Esophagus squamous epithelium (tissue), 5 donors: ENCODE measurements around the gene PLEKHG1. TPM values are rescaled to one million over a fixed set of nuclear protein-coding genes. Genes with fewer than 3 reads are reported as not detected.

Experiments
- DNase-seq: peaks from one replicate; lab custom pipeline; 2025; lab: John Stamatoyannopoulos, UW
- H3K27ac ChIP-seq, 4 donors: fragments of 200-600 bp; sonication (generic); one replicate each; pipeline ENCODE4 v1.5.1; 2016 to 2019; ENCODE audit warnings: mild to moderate bottlenecking in 1 of 4
- H3K27me3 ChIP-seq, 4 donors: fragments of 200-600 bp; sonication (generic); 1 replicate in 3 of 4; 2 replicates in 1 of 4; pipeline versions ENCODE4 v1.5.1 to v1.6.0; 2017 to 2021; ENCODE audit warnings: antibody characterized with exemption in 1 of 4
- H3K36me3 ChIP-seq, 3 donors: fragments of 200-600 bp; sonication (generic); one replicate each; pipeline ENCODE4 v1.5.1; 2016 to 2019
- H3K4me1 ChIP-seq, 3 donors: fragments of 200-600 bp; sonication (generic); one replicate each; pipeline ENCODE4 v1.5.1; 2017 to 2019
- H3K4me3 ChIP-seq, 4 donors: fragments of 200-600 bp; sonication (generic); 1 replicate in 3 of 4; 2 replicates in 1 of 4; pipeline ENCODE4 v1.5.1; 2016 to 2019; ENCODE audit warnings: mild to moderate bottlenecking in 2 of 4, moderate library complexity in 1 of 4
- H3K9me3 ChIP-seq, 3 donors: fragments of 200-600 bp; sonication (generic); one replicate each; pipeline ENCODE4 v1.5.1; 2016 to 2019
- POLR2A ChIP-seq, 4 donors: fragments of 450-650 bp; IDR thresholded peaks; one replicate each; pipeline ENCODE4 v1.6.1; 2017; ENCODE audit warnings: antibody characterized with exemption in 4 of 4, mild to moderate bottlenecking in 4 of 4, moderate library complexity in 3 of 4
- WGBS, 2 donors: methylation state at CpG; one replicate each; pipeline ENCODE4 v1.1.5; 2018; 5-methylcytosine and 5-hydroxymethylcytosine counted together
- intact Hi-C: fragments of 100-400 bp; cut with DNase I; formaldehyde crosslinking; loops from one replicate; pipeline ENCODE4 v1.15.0; 2022
- total RNA-seq, 4 donors: library from RNA; depleted of rRNA; stranded (reverse); fragments of >200 nt; gene quantifications; one replicate each; pipeline ENCODE4 v1.1.0, GENCODE V29; 2016
- TF ChIP-seq, protein P1 (sequence below), 6 experiments: fragments of 450-650 bp in 4 of 6; fragments of 200-600 bp in 2 of 6; sonication (generic) in 2 of 6; IDR thresholded peaks; one replicate each; pipeline ENCODE4 v1.5.1; 2016 to 2019; ENCODE audit warnings: antibody characterized with exemption in 6 of 6, mild to moderate bottlenecking in 4 of 6, moderate library complexity in 4 of 6
- donor health status: DM: yes; HTN: yes; CAD: no.

Gene PLEKHG1
- total RNA-seq, 4 donors from 2014 or later = 22.7 to 36.0 (median 27.6) TPM

DNA sequence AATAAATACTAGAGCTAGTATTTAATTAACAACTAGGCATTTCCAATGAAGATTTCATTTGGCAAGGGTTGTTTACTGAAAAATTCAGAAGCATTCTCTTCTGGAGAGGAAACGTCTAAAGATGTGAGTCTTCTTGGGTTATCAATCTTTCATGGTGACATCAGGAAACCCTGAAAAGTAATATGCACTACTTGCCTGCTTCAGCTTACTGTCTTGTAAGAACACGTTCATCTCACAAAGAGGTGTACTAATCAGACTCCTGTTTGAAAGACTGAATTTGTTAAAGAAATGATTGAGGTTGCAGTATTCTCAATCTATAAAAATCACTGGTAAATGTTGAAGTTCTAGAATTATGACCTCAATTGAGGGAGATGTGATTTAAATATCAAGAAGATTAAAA, 16.9 kb downstream of the PLEKHG1 start:
- Histone ChIP-seq H3K4me3 (no peak overlapping the region), H3K4me1 (peaks cover 0 to 21% (median 6%) of the 10 kb centered on the region in 3 donors), H3K36me3 (no peaks in the 10 kb centered on the region), H3K27me3 (no peaks in the 10 kb centered on the region), H3K27ac (no peak overlapping the region), H3K9me3 (no peaks in the 10 kb centered on the region)
- WGBS, 2 donors = 17 to 22% methylated on average over 2 of the region's 2 CpGs
- TF ChIP-seq, protein P1, sequence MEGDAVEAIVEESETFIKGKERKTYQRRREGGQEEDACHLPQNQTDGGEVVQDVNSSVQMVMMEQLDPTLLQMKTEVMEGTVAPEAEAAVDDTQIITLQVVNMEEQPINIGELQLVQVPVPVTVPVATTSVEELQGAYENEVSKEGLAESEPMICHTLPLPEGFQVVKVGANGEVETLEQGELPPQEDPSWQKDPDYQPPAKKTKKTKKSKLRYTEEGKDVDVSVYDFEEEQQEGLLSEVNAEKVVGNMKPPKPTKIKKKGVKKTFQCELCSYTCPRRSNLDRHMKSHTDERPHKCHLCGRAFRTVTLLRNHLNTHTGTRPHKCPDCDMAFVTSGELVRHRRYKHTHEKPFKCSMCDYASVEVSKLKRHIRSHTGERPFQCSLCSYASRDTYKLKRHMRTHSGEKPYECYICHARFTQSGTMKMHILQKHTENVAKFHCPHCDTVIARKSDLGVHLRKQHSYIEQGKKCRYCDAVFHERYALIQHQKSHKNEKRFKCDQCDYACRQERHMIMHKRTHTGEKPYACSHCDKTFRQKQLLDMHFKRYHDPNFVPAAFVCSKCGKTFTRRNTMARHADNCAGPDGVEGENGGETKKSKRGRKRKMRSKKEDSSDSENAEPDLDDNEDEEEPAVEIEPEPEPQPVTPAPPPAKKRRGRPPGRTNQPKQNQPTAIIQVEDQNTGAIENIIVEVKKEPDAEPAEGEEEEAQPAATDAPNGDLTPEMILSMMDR (IDR thresholded peaks at IDR 0.05) = no peak
- no peak for TF ChIP-seq POLR2A (IDR thresholded peaks at IDR 0.05)
- no peak for DNase-seq
- intact Hi-C loops = no loop called here

- H3K4me1 ChIP-seq = peaks cover 0 to 21% (median 6%) of the 10 kb centered on the region in 3 donors
- WGBS, 2 donors = 66 to 74% methylated on average over 3 of the region's 3 CpGs
- TF ChIP-seq POLR2A (IDR thresholded peaks at IDR 0.05) = no peak
- TF ChIP-seq, protein P1 (IDR thresholded peaks at IDR 0.05) = no peak
- H3K27ac ChIP-seq = no peak overlapping the region
- no peak overlapping the region for H3K4me3 ChIP-seq
- intact Hi-C loops = no loop called here
- no peaks in the 10 kb centered on the region for H3K27me3 ChIP-seq
- no peak for DNase-seq
- H3K36me3 ChIP-seq = no peaks in the 10 kb centered on the region
- no peaks in the 10 kb centered on the region for H3K9me3 ChIP-seq
Observed at GRCh38 chr6:150617062-150617461, 17.4 kb downstream of the PLEKHG1 start.

GRCh38 chr6:150617496-150618460, 18.1 kb downstream of the PLEKHG1 start:
- Histone ChIP-seq H3K4me1 (peaks cover 0 to 21% (median 6%) of the 10 kb centered on the region in 3 donors), H3K36me3 (no peaks in the 10 kb centered on the region), H3K27me3 (no peaks in the 10 kb centered on the region), H3K9me3 (no peaks in the 10 kb centered on the region), H3K27ac (peak overlapping the region in 1 of 4 donors; percentile 26), H3K4me3 (no peak overlapping the region)
- no peak for TF ChIP-seq POLR2A (IDR thresholded peaks at IDR 0.05)
- TF ChIP-seq, protein P1 (IDR thresholded peaks at IDR 0.05) = no peak
- DNase-seq = no peak
- intact Hi-C loops = no loop called here
- WGBS, 2 donors = 68 to 69% methylated on average over 6 of the region's 6 CpGs

GRCh38 chr6:150619275-150619674, 19.6 kb downstream of the PLEKHG1 start:
- no peaks in the 10 kb centered on the region for H3K27me3 ChIP-seq
- intact Hi-C loops = no loop called here
- no peak overlapping the region for H3K4me3 ChIP-seq
- no peak for DNase-seq
- H3K4me1 ChIP-seq = peaks cover 0 to 21% (median 6%) of the 10 kb centered on the region in 3 donors
- no peak overlapping the region for H3K27ac ChIP-seq
- TF ChIP-seq, protein P1 (IDR thresholded peaks at IDR 0.05) = no peak
- no peak for TF ChIP-seq POLR2A (IDR thresholded peaks at IDR 0.05)
- 97% methylated on average over 3 of the region's 3 CpGs for WGBS, 2 donors
- H3K9me3 ChIP-seq = no peaks in the 10 kb centered on the region
- H3K36me3 ChIP-seq = peaks cover 0 to 3% (median 0%) of the 10 kb centered on the region in 3 donors

- no peaks in the 10 kb centered on the region for H3K27me3 ChIP-seq
- DNase-seq = no peak
- peaks cover 0 to 21% (median 6%) of the 10 kb centered on the region in 3 donors for H3K4me1 ChIP-seq
- peaks cover 0 to 3% (median 0%) of the 10 kb centered on the region in 3 donors for H3K36me3 ChIP-seq
- no peaks in the 10 kb centered on the region for H3K9me3 ChIP-seq
- TF ChIP-seq, protein P1 (IDR thresholded peaks at IDR 0.05) = no peak
- WGBS, 2 donors = 53 to 57% methylated on average over 2 of the region's 3 CpGs
- H3K27ac ChIP-seq = no peak overlapping the region
- no peak overlapping the region for H3K4me3 ChIP-seq
- intact Hi-C loops = no loop called here
Observed at GRCh38 chr6:150620244-150620643, 20.6 kb downstream of the PLEKHG1 start.
